ENCODE data around the gene SRC. TPM values are rescaled to one million over a fixed set of nuclear protein-coding genes. Genes with fewer than 3 reads are reported as not detected.

Gene SRC
- total RNA-seq: 100 to 1,000 TPM in 1 of 2 donors, 10 to 100 TPM in 1; 61.2 to 149 TPM

- H3K36me3 ChIP-seq: no peaks in the 10 kb centered on the region
- peaks cover 15% of the 10 kb centered on the region for H3K4me1 ChIP-seq (replicated peaks)
- 3% methylated on average over 62 of the region's 63 CpGs for WGBS
- peak within 1 kb of the TSS; percentile 52 to 70 for H3K4me3 ChIP-seq
- intact Hi-C loops (cut with DNase I): no loop called here
- H3K9me3 ChIP-seq: no peaks in the 10 kb centered on the region
- TF ChIP-seq CTCF (IDR thresholded peaks at IDR 0.05) (no peak), POLR2AphosphoS5 (IDR thresholded peaks at IDR 0.05) (peak; percentile 43), POLR2A (IDR thresholded peaks at IDR 0.05) (peak; percentile 65)
- DNase-seq (ENCODE audit: low spot score): peak; percentile 84
- no peaks in the 10 kb centered on the region for H3K27me3 ChIP-seq (replicated peaks; ENCODE audit: insufficient read depth)
- H3K27ac ChIP-seq: peak within 1 kb of the TSS; percentile 91 to 93
Observed at GRCh38 chr20:37345339-37346235, at the start of gene SRC. TSS of gene SRC (plus strand) at chr20:37346140. CDS start at chr20:37384154, 38,014 bp downstream.

GRCh38 chr20:37296371-37296770 is 49.6 kb upstream of the SRC start:
- DNase-seq (ENCODE audit: low spot score): no peak
- H3K27ac ChIP-seq: peak overlapping the region; percentile 63
- 5% methylated on average over 2 of the region's 2 CpGs for WGBS
- peaks cover 17% of the 10 kb centered on the region for H3K4me1 ChIP-seq (replicated peaks)
- no peaks in the 10 kb centered on the region for H3K36me3 ChIP-seq
- TF ChIP-seq CTCF (IDR thresholded peaks at IDR 0.05) (no peak), POLR2A (IDR thresholded peaks at IDR 0.05) (no peak), POLR2AphosphoS5 (IDR thresholded peaks at IDR 0.05) (no peak)
- no peak overlapping the region for H3K4me3 ChIP-seq
- H3K27me3 ChIP-seq (replicated peaks; ENCODE audit: insufficient read depth): no peaks in the 10 kb centered on the region
- H3K9me3 ChIP-seq: no peaks in the 10 kb centered on the region
- intact Hi-C loops (cut with DNase I): no loop called here

GRCh38 chr20:37297066-37297736 is 48.7 kb upstream of the SRC start:
- Histone ChIP-seq H3K4me3 (no peak overlapping the region), H3K36me3 (no peaks in the 10 kb centered on the region), H3K27me3 (replicated peaks; ENCODE audit: insufficient read depth) (no peaks in the 10 kb centered on the region), H3K4me1 (replicated peaks) (peaks cover 17% of the 10 kb centered on the region), H3K9me3 (no peaks in the 10 kb centered on the region), H3K27ac (peak overlapping the region; percentile 63)
- peak; percentile 31 for DNase-seq (ENCODE audit: low spot score)
- peak; percentile 66 for TF ChIP-seq POLR2AphosphoS5 (IDR thresholded peaks at IDR 0.05)
- TF ChIP-seq POLR2A (IDR thresholded peaks at IDR 0.05): no peak
- no peak for TF ChIP-seq CTCF (IDR thresholded peaks at IDR 0.05)
- 42% methylated on average over 13 of the region's 13 CpGs for WGBS
- intact Hi-C loops (cut with DNase I): no loop called here

GRCh38 chr20:37298190-37298939 is 47.6 kb upstream of the SRC start:
- Histone ChIP-seq H3K9me3 (no peaks in the 10 kb centered on the region), H3K27me3 (replicated peaks; ENCODE audit: insufficient read depth) (no peaks in the 10 kb centered on the region), H3K4me3 (no peak overlapping the region), H3K4me1 (replicated peaks) (peaks cover 23% of the 10 kb centered on the region), H3K36me3 (no peaks in the 10 kb centered on the region), H3K27ac (peak overlapping the region in 1 of 2 donors; percentile 63)
- TF ChIP-seq CTCF (IDR thresholded peaks at IDR 0.05) (no peak), POLR2AphosphoS5 (IDR thresholded peaks at IDR 0.05) (no peak), POLR2A (IDR thresholded peaks at IDR 0.05) (no peak)
- no peak for DNase-seq (ENCODE audit: low spot score)
- 86% methylated on average over 6 of the region's 6 CpGs for WGBS
- intact Hi-C loops (cut with DNase I): no loop called here

All from prostate gland (tissue), 2 donors.